RWPE1 (cell line): Measurements from ENCODE around the gene CATSPERB.

Experiments
- CTCF ChIA-PET: fragments of 350-600 bp; sonication (Branson Sonifier 250); formaldehyde crosslinking; extraction: SDS; loops from one replicate; lab custom pipeline; 2021; lab: Yijun Ruan, JAX
- POLR2A ChIA-PET: fragments of 400-600 bp; formaldehyde crosslinking; extraction: SDS; loops from one replicate; lab custom pipeline; 2020; ENCODE audit warnings: antibody characterized with exemption; ENCODE audit not compliant: low non-redundant PET; lab: Yijun Ruan, JAX
- DNase-seq: peaks from one replicate; pipeline ENCODE4 v3.0.0; 2012; ENCODE audit warnings: low spot score
- H3K27ac ChIP-seq: fragments of 450-650 bp; 2 replicates; pipeline ENCODE4 v1.5.1; 2017
- TF ChIP-seq, protein P1 (sequence below): fragments of 450-650 bp; conservative IDR thresholded peaks from 2 replicates; pipeline ENCODE4 v1.5.1; 2017; ENCODE audit warnings: low read depth, mild to moderate bottlenecking

Gene CATSPERB

DNA sequence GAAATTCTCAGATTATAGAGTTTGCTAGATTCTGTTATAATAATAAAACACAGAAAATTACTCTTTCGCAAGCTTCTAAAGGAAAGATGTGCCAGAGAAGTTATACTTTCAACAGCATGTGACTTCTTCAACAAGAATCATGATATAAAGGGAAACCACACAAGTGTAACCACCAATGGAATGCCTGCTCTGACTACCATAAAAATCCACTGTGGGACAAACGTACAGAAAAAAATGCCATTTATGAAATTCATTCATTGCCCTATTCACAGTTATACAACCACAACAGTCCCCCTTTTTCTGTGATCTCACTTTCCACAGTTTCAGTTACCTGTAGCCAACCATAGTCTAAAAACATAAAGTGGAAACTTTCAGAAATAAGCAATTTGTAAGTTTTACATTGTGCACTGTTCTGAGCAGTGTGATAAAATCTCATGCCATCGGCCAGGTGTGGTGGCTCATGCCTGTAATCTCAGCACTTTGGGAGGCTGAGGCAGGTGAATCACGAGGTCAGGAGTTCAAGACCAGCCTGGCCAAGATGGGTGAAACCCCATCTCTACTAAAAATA, 3.2 kb downstream of the CATSPERB start:
- no peak overlapping the region for H3K27ac ChIP-seq
- ChIA-PET POLR2A (no interaction called here), CTCF (no interaction called here)
- DNase-seq: no peak
- TF ChIP-seq, protein P1, sequence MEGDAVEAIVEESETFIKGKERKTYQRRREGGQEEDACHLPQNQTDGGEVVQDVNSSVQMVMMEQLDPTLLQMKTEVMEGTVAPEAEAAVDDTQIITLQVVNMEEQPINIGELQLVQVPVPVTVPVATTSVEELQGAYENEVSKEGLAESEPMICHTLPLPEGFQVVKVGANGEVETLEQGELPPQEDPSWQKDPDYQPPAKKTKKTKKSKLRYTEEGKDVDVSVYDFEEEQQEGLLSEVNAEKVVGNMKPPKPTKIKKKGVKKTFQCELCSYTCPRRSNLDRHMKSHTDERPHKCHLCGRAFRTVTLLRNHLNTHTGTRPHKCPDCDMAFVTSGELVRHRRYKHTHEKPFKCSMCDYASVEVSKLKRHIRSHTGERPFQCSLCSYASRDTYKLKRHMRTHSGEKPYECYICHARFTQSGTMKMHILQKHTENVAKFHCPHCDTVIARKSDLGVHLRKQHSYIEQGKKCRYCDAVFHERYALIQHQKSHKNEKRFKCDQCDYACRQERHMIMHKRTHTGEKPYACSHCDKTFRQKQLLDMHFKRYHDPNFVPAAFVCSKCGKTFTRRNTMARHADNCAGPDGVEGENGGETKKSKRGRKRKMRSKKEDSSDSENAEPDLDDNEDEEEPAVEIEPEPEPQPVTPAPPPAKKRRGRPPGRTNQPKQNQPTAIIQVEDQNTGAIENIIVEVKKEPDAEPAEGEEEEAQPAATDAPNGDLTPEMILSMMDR: no peak

DNA sequence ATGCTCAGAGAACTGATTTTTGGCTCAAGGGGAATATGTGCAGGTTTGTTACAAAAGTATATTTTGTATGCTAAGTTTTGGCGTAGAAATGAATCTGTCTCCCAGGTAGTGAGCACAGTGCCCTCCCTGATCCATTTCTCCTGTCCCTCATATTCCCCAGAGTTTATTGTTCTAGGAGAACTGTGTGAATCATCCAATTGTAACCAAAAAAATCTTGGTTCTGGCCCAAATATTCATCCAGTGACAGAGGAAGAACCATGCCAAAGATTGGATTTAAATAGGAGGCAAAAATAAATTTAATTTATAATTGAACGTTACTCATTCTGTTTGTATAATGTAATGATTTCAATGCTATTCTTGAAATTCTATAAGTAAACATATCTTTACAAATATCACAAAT, 4.8 kb downstream of the CATSPERB start:
- no peak overlapping the region for H3K27ac ChIP-seq
- POLR2A ChIA-PET: interaction anchor here (0.7 kb wide), 1 partner anchor 18 kb away, joined by 4 read pairs; no protein-coding TSS in a partner anchor
- DNase-seq: no peak
- TF ChIP-seq, protein P1: no peak
- CTCF ChIA-PET: no interaction called here

DNA sequence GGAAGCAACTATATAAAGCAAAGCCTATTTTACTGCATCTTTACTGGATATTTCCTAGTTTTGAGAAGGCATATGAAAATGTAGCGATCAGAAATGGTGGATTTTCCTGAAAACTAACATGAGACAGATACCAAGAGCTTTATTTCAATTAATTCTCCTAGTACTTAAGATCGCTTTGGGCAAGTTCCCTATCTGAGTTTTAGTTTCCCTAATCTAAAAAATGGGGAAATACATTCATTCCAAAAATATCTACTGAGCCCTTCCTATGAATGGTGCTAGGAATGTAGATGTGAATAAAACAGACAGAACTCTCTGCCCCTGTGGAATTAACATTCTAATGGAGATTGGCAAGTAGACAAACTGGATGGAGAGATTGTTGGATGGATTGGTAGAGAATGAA, 8.4 kb downstream of the CATSPERB start:
- TF ChIP-seq, protein P1: no peak
- DNase-seq: no peak
- POLR2A ChIA-PET: no interaction called here

DNA sequence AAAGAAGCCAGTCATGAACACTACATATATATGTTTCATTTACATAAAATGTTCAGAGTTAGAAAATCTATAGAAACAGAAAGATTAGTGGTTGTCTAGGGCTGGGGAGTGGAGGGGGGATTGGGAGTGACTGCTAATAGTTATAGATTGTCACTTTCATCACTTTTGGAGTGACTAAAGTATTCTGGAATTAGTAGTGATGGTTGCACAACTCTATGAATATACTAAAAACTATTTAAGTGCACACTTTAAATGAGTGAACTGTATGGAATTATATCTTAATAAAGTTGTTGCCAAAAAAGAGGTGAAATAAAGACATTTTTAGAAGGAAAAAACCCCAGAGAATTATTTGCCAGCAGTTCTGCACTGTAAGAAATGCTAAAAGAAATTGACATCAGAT, 9.5 kb downstream of the CATSPERB start:
- POLR2A ChIA-PET: no interaction called here
- no peak overlapping the region for H3K27ac ChIP-seq
- DNase-seq: no peak
- CTCF ChIA-PET: interaction anchor here (0.7 kb wide), 1 partner anchor 633 kb away, joined by 4 read pairs; no protein-coding TSS in a partner anchor
- TF ChIP-seq, protein P1: no peak

More for the DNA sequence above, 8.4 kb downstream of the CATSPERB start:
- CTCF ChIA-PET: interaction anchor here (0.7 kb wide), 1 partner anchor 169 kb away, joined by 3 read pairs; no protein-coding TSS in a partner anchor
- H3K27ac ChIP-seq: no peak overlapping the region

DNA sequence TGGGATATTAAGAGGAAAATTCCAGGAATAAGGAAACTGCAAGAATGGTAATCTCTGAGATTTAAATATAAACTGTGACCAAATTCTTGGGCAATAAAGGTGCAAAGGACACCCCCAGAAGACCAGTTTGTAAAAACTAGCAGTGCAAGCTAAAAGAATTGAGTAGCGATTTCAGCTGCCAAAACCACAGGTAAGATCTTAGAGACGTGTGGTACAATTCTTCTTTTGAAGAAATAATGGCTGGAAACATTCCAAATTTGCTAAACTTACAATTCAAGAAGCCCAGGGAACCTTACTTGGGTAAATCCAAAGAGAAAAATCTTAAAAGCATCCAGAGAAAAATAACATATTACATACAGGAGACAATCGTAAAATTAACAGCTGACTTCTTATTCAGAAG, 12.0 kb downstream of the CATSPERB start:
- ChIA-PET POLR2A (no interaction called here), CTCF (interaction anchor here (0.7 kb wide), 1 partner anchor 10 kb away, joined by 3 read pairs; no protein-coding TSS in a partner anchor)
- DNase-seq: no peak
- H3K27ac ChIP-seq: no peak overlapping the region
- TF ChIP-seq, protein P1: no peak

DNA sequence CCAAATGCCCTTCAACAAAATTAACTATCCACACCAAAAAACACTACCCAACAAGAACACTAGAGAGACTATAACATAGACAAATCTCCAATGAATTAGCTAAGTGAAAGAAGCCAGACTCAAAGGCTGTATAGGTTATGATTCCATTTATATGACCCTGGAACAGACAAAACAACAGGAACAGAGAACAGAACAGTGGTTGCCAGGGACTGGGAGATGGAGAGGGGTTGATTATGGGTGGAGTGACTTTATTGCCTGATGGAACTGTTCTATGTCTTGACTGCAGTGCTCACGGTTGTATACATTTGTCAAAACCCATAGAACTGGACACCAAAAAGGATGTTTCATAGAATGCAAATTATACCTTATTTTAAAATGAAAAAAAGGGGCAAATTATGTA, 14.9 kb downstream of the CATSPERB start:
- POLR2A ChIA-PET: no interaction called here
- TF ChIP-seq, protein P1: no peak
- DNase-seq: no peak
- H3K27ac ChIP-seq: no peak overlapping the region
- CTCF ChIA-PET: no interaction called here
